Keratinocyte (primary cell): ENCODE results near the gene INSC. TPM values are rescaled to one million over a fixed set of nuclear protein-coding genes. Genes with fewer than 3 reads are reported as not detected.

ENCODE experiments used
- DNase-seq: peaks from one replicate; pipeline ENCODE4 v3.0.0-alpha.2; 2011; ENCODE audit warnings: low read depth, missing footprints, low spot score
- FAIRE-seq: peaks from 2 replicates; lab custom pipeline; 2011; peaks lifted over from hg19 to GRCh38; lab: Jason Lieb, UNC
- H2AFZ ChIP-seq: 2 replicates; pipeline ENCODE4 v1.6.0; 2012; ENCODE audit warnings: low read length, control low read depth, inconsistent platforms; ENCODE audit not compliant: control insufficient read depth
- H3K27ac ChIP-seq: 2 replicates; pipeline ENCODE4 v1.5.1; 2011; ENCODE audit warnings: low read length; ENCODE audit not compliant: control insufficient read depth, insufficient read depth
- H3K27me3 ChIP-seq: 3 replicates; pipeline ENCODE4 v1.6.0; 2011; ENCODE audit warnings: low read length; ENCODE audit not compliant: control insufficient read depth, insufficient read depth; ENCODE audit errors: extremely low read depth
- H3K36me3 ChIP-seq, 2 experiments: 2 replicates in 1 of 2; 3 replicates in 1 of 2; pipeline ENCODE4 v1.5.1; 2011; ENCODE audit warnings: low read length in 2 of 2, mild to moderate bottlenecking in 1 of 2; ENCODE audit not compliant: control insufficient read depth in 2 of 2, insufficient read depth in 2 of 2; ENCODE audit errors: extremely low read depth in 1 of 2
- H3K4me1 ChIP-seq: 3 replicates; pipeline ENCODE4 v1.5.1; 2011; ENCODE audit warnings: low read length; ENCODE audit not compliant: control insufficient read depth, insufficient read depth; ENCODE audit errors: extremely low read depth
- H3K4me2 ChIP-seq: 3 replicates; pipeline ENCODE4 v1.6.0; 2011; ENCODE audit warnings: low read depth, low read length; ENCODE audit not compliant: control insufficient read depth, insufficient read depth; ENCODE audit errors: extremely low read depth
- H3K4me3 ChIP-seq, 3 experiments: fragments of 200-600 bp in 1 of 3; sonication (generic) in 1 of 3; 2 replicates in 2 of 3; 3 replicates in 1 of 3; pipeline ENCODE4 v1.5.1; 2011 to 2016; ENCODE audit warnings: low read length in 3 of 3, mild to moderate bottlenecking in 3 of 3, control low read depth in 2 of 3, inconsistent platforms in 1 of 3, low read depth in 1 of 3, mixed read lengths in 1 of 3, mixed run types in 1 of 3, moderate library complexity in 1 of 3; ENCODE audit not compliant: control insufficient read depth in 2 of 3, insufficient read depth in 2 of 3; ENCODE audit errors: extremely low read depth in 1 of 3
- H3K79me2 ChIP-seq: 2 replicates; pipeline ENCODE4 v1.6.0; 2012; ENCODE audit warnings: low read length; ENCODE audit not compliant: control insufficient read depth, insufficient read depth
- H3K9ac ChIP-seq: 3 replicates; pipeline ENCODE4 v1.6.0; 2011; ENCODE audit warnings: low read length; ENCODE audit not compliant: control insufficient read depth, insufficient read depth; ENCODE audit errors: extremely low read depth
- H3K9me1 ChIP-seq: 3 replicates; pipeline ENCODE4 v1.6.0; 2011; ENCODE audit warnings: low read length; ENCODE audit not compliant: control insufficient read depth, insufficient read depth; ENCODE audit errors: extremely low read depth
- H3K9me3 ChIP-seq: 2 replicates; pipeline ENCODE4 v1.5.1; 2012; ENCODE audit warnings: low read depth, low read length; ENCODE audit not compliant: control insufficient read depth
- H4K20me1 ChIP-seq: 3 replicates; pipeline ENCODE4 v1.6.0; 2011; ENCODE audit warnings: low read length; ENCODE audit not compliant: control insufficient read depth, insufficient read depth; ENCODE audit errors: extremely low read depth
- CTCF ChIP-seq, 3 experiments: IDR thresholded peaks in 1 of 3; conservative IDR thresholded peaks in 1 of 3; optimal IDR thresholded peaks in 1 of 3; 2 replicates in 2 of 3; 3 replicates in 1 of 3; pipeline versions ENCODE3 to v1.5.1; 2011; ENCODE audit warnings: low read length in 3 of 3, mild to moderate bottlenecking in 3 of 3, moderate library complexity in 2 of 3, control low read depth in 1 of 3, inconsistent platforms in 1 of 3; ENCODE audit not compliant: insufficient read depth in 2 of 3; ENCODE audit errors: extremely low read depth in 1 of 3
- EZH2 ChIP-seq: IDR thresholded peaks from one replicate; pipeline ENCODE4 v1.6.1; 2012; ENCODE audit warnings: inconsistent platforms, mild to moderate bottlenecking, low read length, moderate library complexity
- dilution Hi-C: fragments of 300-500 bp; cut with MboI; formaldehyde crosslinking; loops from one replicate; pipeline ENCODE4 v1.7.0; 2020; ENCODE audit warnings: low sequenced_read_pairs; ENCODE audit not compliant: extremely low pct_ligation_motif_present
- polyA plus RNA-seq, 5 experiments: library from polyadenylated mRNA; depleted of rRNA in 3 of 5; stranded (reverse) in 3 of 5; stranded (forward) in 1 of 5; unstranded in 1 of 5; fragments of >200 nt; gene quantifications; 1 replicate in 1 of 5; 2 replicates in 3 of 5; 3 replicates in 1 of 5; pipeline versions ENCODE4 v1.2.1 to v1.2.3, GENCODE V29; 2011 to 2012; ENCODE audit warnings: missing spikeins in 2 of 5, low read depth in 1 of 5, low replicate concordance in 1 of 5

The INSC gene
- polyA plus RNA-seq, 1 donor (not counting 4 experiments of a cell fraction or from before 2014, with no cell fraction given), result 0.13 TPM

- Histone ChIP-seq H3K36me3 (no peaks in the 10 kb centered on the region), H2AFZ (no peak overlapping the region), H3K4me2 (no peak overlapping the region), H3K27me3 (no peaks in the 10 kb centered on the region), H3K9me1 (no peaks in the 10 kb centered on the region), H3K4me3 (no peak overlapping the region), H3K4me1 (no peaks in the 10 kb centered on the region), H3K27ac (no peak overlapping the region), H4K20me1 (no peaks in the 10 kb centered on the region), H3K9me3 (no peaks in the 10 kb centered on the region), H3K9ac (no peak overlapping the region), H3K79me2 (no peaks in the 10 kb centered on the region)
- DNase-seq (no peak), FAIRE-seq (no peak)
- dilution Hi-C loops, result no loop called here
- no peak for TF ChIP-seq EZH2
- TF ChIP-seq CTCF (optimal IDR thresholded peaks at IDR 0.05 in 1 of 3, IDR thresholded peaks at IDR 0.05 in 1 of 3, conservative IDR thresholded peaks at IDR 0.05 in 1 of 3; ENCODE audit: extremely low read depth in 1 of 3, insufficient read depth in 2 of 3, low read length in 3 of 3), result no peak
Observed at GRCh38 chr11:15217416-15217815, 102.7 kb downstream of the INSC start.

DNA sequence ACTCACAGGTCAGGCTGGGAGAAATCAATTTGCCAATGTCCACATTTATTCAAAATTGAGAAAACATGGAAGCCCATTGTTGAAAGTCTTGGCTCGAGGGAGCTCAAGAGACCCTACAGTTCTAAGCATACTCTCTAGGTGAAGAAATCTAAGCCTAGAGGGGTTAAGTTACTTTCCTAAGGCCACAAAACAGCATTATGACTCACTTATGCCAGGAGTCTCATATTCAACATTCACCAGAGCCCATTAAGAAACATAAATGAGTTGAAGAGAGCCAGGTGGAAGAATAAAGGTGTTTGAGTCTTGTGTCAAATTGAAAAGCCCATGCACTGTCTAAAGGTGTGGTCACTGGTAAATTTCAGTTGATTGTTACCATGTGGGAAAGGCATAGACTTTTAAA is 108.1 kb downstream of the INSC start:
- DNase-seq (no peak), FAIRE-seq (no peak)
- no peak for TF ChIP-seq EZH2
- no peak for TF ChIP-seq CTCF (optimal IDR thresholded peaks at IDR 0.05 in 1 of 3, IDR thresholded peaks at IDR 0.05 in 1 of 3, conservative IDR thresholded peaks at IDR 0.05 in 1 of 3; ENCODE audit: extremely low read depth in 1 of 3, insufficient read depth in 2 of 3, low read length in 3 of 3)
- H3K36me3 ChIP-seq, result no peaks in the 10 kb centered on the region
- H3K4me3 ChIP-seq, result no peak overlapping the region
- dilution Hi-C loops, result no loop called here
- H3K9me1 ChIP-seq, result no peaks in the 10 kb centered on the region
- H3K9me3 ChIP-seq, result no peaks in the 10 kb centered on the region
- no peaks in the 10 kb centered on the region for H3K4me1 ChIP-seq
- H3K79me2 ChIP-seq, result no peaks in the 10 kb centered on the region
- no peaks in the 10 kb centered on the region for H4K20me1 ChIP-seq
- H3K9ac ChIP-seq, result no peak overlapping the region
- H2AFZ ChIP-seq, result no peak overlapping the region
- H3K27ac ChIP-seq, result no peak overlapping the region
- H3K4me2 ChIP-seq, result no peak overlapping the region
- H3K27me3 ChIP-seq, result no peaks in the 10 kb centered on the region
